ENCODE measurements around the gene COL12A1. TPM values are rescaled to one million over a fixed set of nuclear protein-coding genes. Genes with fewer than 3 reads are reported as not detected.

Gene COL12A1
- total and polyA plus RNA-seq, 9 of the 15 experiments (the other 6 are each of a cell fraction or from before 2014, with no cell fraction given) = 0.11 TPM; not detected in 8

DNA sequence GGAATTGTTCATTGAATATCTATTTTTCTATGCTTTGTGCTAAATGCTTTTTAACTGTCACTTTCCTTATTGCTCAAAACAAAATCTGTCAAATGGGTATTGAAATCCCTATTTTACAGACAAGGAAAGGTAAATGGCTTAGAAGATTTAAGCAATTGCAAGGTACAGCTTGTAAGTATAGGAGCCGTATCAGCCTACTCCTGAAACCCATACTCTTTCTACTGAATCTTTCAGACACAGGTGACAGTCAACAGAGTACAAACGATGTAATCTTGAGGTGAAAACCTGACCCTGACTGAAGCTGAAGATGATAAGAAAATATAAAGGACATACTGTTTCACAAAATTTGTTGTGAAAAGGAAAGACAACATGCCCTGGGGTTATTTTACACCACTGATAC lies 44.7 kb upstream of the COL12A1 start:
- no peak for TF ChIP-seq SP1 (CRISPR knock-in tag; IDR thresholded peaks at IDR 0.05)
- no peak for TF ChIP-seq SMAD3 (CRISPR knock-in tag; conservative IDR thresholded peaks at IDR 0.05)
- TF ChIP-seq ZFP36 (IDR thresholded peaks at IDR 0.05; ENCODE audit: low read depth, low read length, partially characterized antibody) = no peak
- no peak for TF ChIP-seq CHD2 (IDR thresholded peaks at IDR 0.05; ENCODE audit: low read depth, low read length)
- TF ChIP-seq MBD2 (IDR thresholded peaks at IDR 0.05; ENCODE audit: borderline replicate concordance, low read depth) = no peak
- no peak for TF ChIP-seq RNF2 (IDR thresholded peaks at IDR 0.05)
- CTCF ChIA-PET (ENCODE audit: low intra/inter-chr PET ratio) = no interaction called here

DNA sequence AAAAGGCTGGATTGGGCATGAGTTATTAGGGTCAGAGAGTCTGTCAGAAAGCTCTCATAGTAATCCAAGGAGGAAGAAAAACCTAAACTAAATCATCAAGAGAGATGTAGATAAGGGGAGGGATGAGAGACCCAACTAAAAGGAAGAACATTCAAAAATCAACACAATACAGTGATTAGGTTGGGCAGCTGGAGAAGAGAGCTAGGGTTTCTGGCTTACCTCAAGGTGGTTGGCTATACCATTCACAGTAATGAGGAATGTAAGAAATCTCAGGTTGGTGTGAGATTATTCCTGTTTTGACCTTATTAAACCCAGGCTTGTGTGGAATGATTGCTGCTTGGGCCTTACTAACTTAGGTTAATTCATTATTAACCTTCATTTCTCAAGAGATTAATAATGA lies 44.0 kb upstream of the COL12A1 start:
- intact Hi-C loops (cut with micrococcal nuclease) = no loop called here
- H3K9me3 ChIP-seq (replicated peaks; ENCODE audit: control insufficient read depth, insufficient read depth, low read depth, low read length) = no peaks in the 10 kb centered on the region
- no peaks in the 10 kb centered on the region for H4K20me1 ChIP-seq (replicated peaks; ENCODE audit: control insufficient read depth, insufficient read depth, low read length)
- ATAC-seq = no peak
- no peak overlapping the region for H2AFZ ChIP-seq (ENCODE audit: low read depth, low read length)
- FAIRE-seq = no peak
- POLR2A ChIA-PET = no interaction called here
- H3K9me1 ChIP-seq (ENCODE audit: control insufficient read depth, insufficient read depth, low read length) = no peaks in the 10 kb centered on the region
- BruUV-seq (replicated peaks) = no TSS peak
- H3K4me1 ChIP-seq (replicated peaks in 1 of 2; ENCODE audit: control insufficient read depth in 2 of 2, insufficient read depth in 2 of 2, low read length in 2 of 2) = no peaks in the 10 kb centered on the region
- no peaks in the 10 kb centered on the region for H3K79me2 ChIP-seq (ENCODE audit: control insufficient read depth, insufficient read depth, low read length)
- DNase-seq (ENCODE audit: extremely low read depth in 1 of 4, low spot score in 3 of 4) = no peak
- in situ Hi-C loops (cut with MboI) = no loop called here
- H3K36me3 ChIP-seq (ENCODE audit: control insufficient read depth, insufficient read depth, low read length) = peaks cover 10% of the 10 kb centered on the region; the same call in 1 of the 3 replicates
- no peaks in the 10 kb centered on the region for H3K27me3 ChIP-seq (ENCODE audit: control insufficient read depth in 2 of 2, insufficient read depth in 2 of 2, low read length in 2 of 2)
- H3K4me3 ChIP-seq = no peak overlapping the region
- CTCF ChIA-PET (ENCODE audit: low intra/inter-chr PET ratio) = no interaction called here
- no peak overlapping the region for H3K4me2 ChIP-seq (ENCODE audit: insufficient read depth, low read length)
- no peak overlapping the region for H3K9ac ChIP-seq (ENCODE audit: insufficient read depth in 1 of 2, low read depth in 2 of 2, low read length in 2 of 2)
- no peak overlapping the region for H3K27ac ChIP-seq (ENCODE audit: extremely low read depth, low read depth, low read length)
- no peak for TF ChIP-seq ESRRB (CRISPR knock-in tag; IDR thresholded peaks at IDR 0.05; ENCODE audit: borderline replicate concordance)
- no peak for TF ChIP-seq TAF1 (IDR thresholded peaks at IDR 0.05; ENCODE audit: control insufficient read depth, extremely low read depth, insufficient read depth, low read length, severe bottlenecking)
- TF ChIP-seq, protein P1, sequence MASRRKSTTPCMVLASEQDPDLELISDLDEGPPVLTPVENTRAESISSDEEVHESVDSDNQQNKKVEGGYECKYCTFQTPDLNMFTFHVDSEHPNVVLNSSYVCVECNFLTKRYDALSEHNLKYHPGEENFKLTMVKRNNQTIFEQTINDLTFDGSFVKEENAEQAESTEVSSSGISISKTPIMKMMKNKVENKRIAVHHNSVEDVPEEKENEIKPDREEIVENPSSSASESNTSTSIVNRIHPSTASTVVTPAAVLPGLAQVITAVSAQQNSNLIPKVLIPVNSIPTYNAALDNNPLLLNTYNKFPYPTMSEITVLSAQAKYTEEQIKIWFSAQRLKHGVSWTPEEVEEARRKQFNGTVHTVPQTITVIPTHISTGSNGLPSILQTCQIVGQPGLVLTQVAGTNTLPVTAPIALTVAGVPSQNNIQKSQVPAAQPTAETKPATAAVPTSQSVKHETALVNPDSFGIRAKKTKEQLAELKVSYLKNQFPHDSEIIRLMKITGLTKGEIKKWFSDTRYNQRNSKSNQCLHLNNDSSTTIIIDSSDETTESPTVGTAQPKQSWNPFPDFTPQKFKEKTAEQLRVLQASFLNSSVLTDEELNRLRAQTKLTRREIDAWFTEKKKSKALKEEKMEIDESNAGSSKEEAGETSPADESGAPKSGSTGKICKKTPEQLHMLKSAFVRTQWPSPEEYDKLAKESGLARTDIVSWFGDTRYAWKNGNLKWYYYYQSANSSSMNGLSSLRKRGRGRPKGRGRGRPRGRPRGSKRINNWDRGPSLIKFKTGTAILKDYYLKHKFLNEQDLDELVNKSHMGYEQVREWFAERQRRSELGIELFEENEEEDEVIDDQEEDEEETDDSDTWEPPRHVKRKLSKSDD (conservative IDR thresholded peaks at IDR 0.05; ENCODE audit: low read length) = no peak
- TF ChIP-seq PTRF (tag; IDR thresholded peaks at IDR 0.05) = no peak
- TF ChIP-seq HDAC1 (IDR thresholded peaks at IDR 0.05) = no peak
- no peak for TF ChIP-seq RNF2 (IDR thresholded peaks at IDR 0.05)
- no peak for TF ChIP-seq PRPF4 (IDR thresholded peaks at IDR 0.05; ENCODE audit: insufficient read depth, low read depth, low read length, poor library complexity, severe bottlenecking)
- no peak for TF ChIP-seq CCAR2 (IDR thresholded peaks at IDR 0.05; ENCODE audit: low read depth, low read length)
- TF ChIP-seq CREM (IDR thresholded peaks at IDR 0.05; ENCODE audit: low read depth) = no peak

More for the DNA sequence above, 44.7 kb upstream of the COL12A1 start:
- H3K4me3 ChIP-seq = no peak overlapping the region
- H3K27me3 ChIP-seq (ENCODE audit: control insufficient read depth in 2 of 2, insufficient read depth in 2 of 2, low read length in 2 of 2) = no peaks in the 10 kb centered on the region
- WGBS (ENCODE audit: insufficient coverage, low coverage, missing lambda C conversion rate) = 43% methylated on average over 2 of the region's 2 CpGs
- FAIRE-seq = no peak
- BruUV-seq (replicated peaks) = no TSS peak
- ATAC-seq = no peak
- in situ Hi-C loops (cut with MboI) = no loop called here
- no peak overlapping the region for H3K9ac ChIP-seq (ENCODE audit: insufficient read depth in 1 of 2, low read depth in 2 of 2, low read length in 2 of 2)
- H3K36me3 ChIP-seq (ENCODE audit: control insufficient read depth, insufficient read depth, low read length) = peaks cover 15% of the 10 kb centered on the region; the same call in 1 of the 3 replicates
- H3K9me1 ChIP-seq (ENCODE audit: control insufficient read depth, insufficient read depth, low read length) = no peaks in the 10 kb centered on the region
- DNase-seq (ENCODE audit: extremely low read depth in 1 of 4, low spot score in 3 of 4) = no peak
- no peak overlapping the region for H3K4me2 ChIP-seq (ENCODE audit: insufficient read depth, low read length)
- no peaks in the 10 kb centered on the region for H3K9me3 ChIP-seq (replicated peaks; ENCODE audit: control insufficient read depth, insufficient read depth, low read depth, low read length)
- no peak overlapping the region for H2AFZ ChIP-seq (ENCODE audit: low read depth, low read length)
- H3K27ac ChIP-seq (ENCODE audit: extremely low read depth, low read depth, low read length) = no peak overlapping the region
- POLR2A ChIA-PET = no interaction called here
- H3K79me2 ChIP-seq (ENCODE audit: control insufficient read depth, insufficient read depth, low read length) = no peaks in the 10 kb centered on the region
- H4K20me1 ChIP-seq (replicated peaks; ENCODE audit: control insufficient read depth, insufficient read depth, low read length) = no peaks in the 10 kb centered on the region
- H3K4me1 ChIP-seq (replicated peaks in 1 of 2; ENCODE audit: control insufficient read depth in 2 of 2, insufficient read depth in 2 of 2, low read length in 2 of 2) = no peaks in the 10 kb centered on the region
- intact Hi-C loops (cut with micrococcal nuclease) = no loop called here

Data from K562 (cell line).